ENCODE data around the gene IL11. TPM values are rescaled to one million over a fixed set of nuclear protein-coding genes. Genes with fewer than 3 reads are reported as not detected.

IL11 gene
- total RNA-seq, 1 experiment from 2014 or later: 3.9 TPM

GRCh38 chr19:55315956-55316525 lies 54.2 kb downstream of the IL11 start:
- no peak overlapping the region for H3K9ac ChIP-seq (ENCODE audit: extremely low read depth, insufficient read length, low read length)
- no peak overlapping the region for H2BK12ac ChIP-seq (ENCODE audit: insufficient read length, low read depth, low read length)
- H4K91ac ChIP-seq (ENCODE audit: insufficient read length, low read depth, low read length): no peak overlapping the region
- no CpG with 5 or more reads among the region's 13 CpGs for WGBS (ENCODE audit: extremely low coverage, insufficient read length, low lambda C conversion rate)
- H2BK120ac ChIP-seq (ENCODE audit: low read depth, low read length, poor library complexity, severe bottlenecking): no peak overlapping the region
- H3K79me2 ChIP-seq (ENCODE audit: insufficient read depth, low read length): no peaks in the 10 kb centered on the region
- H3K4me1 Mint-ChIP-seq: peaks cover 11 to 22% of the 10 kb centered on the region in 2 experiments
- H3K23ac ChIP-seq (ENCODE audit: insufficient read length, low read depth, low read length): no peak overlapping the region
- no peak overlapping the region for H3K27ac Mint-ChIP-seq
- H3K27me3 Mint-ChIP-seq (ENCODE audit: low read depth): peaks cover 5% of the 10 kb centered on the region
- H3K9me3 Mint-ChIP-seq: no peaks in the 10 kb centered on the region; a peak in 1 of 5 replicates
- H3K79me1 ChIP-seq (ENCODE audit: insufficient read depth, low read depth, low read length, poor library complexity, severe bottlenecking): no peaks in the 10 kb centered on the region
- H3K9me3 ChIP-seq (ENCODE audit: control insufficient read depth, low read depth, low read length): no peaks in the 10 kb centered on the region
- no peak overlapping the region for H3K27ac ChIP-seq (ENCODE audit: insufficient read length, low read depth, low read length)
- H3K27me3 ChIP-seq (ENCODE audit: insufficient read depth, low read length): no peaks in the 10 kb centered on the region; the same call in 1 of the 2 replicates
- no peak overlapping the region for H2BK5ac ChIP-seq (ENCODE audit: insufficient read length, low read length)
- H3T11ph ChIP-seq (ENCODE audit: low read length): no peak overlapping the region
- no peak overlapping the region for H2AK5ac ChIP-seq (ENCODE audit: insufficient read length, low read length)
- no peak overlapping the region for H3K4me3 Mint-ChIP-seq
- no peak overlapping the region for H2BK15ac ChIP-seq (ENCODE audit: low read depth, low read length)
- no peaks in the 10 kb centered on the region for H3K23me2 ChIP-seq (ENCODE audit: insufficient read length, low read depth, low read length, poor library complexity, severe bottlenecking)
- H3K4me2 ChIP-seq (ENCODE audit: insufficient read depth, insufficient read length, low read length): no peak overlapping the region
- no peaks in the 10 kb centered on the region for H3K4me1 ChIP-seq (ENCODE audit: insufficient read depth, low read length)
- peaks cover 0 to 2% (median 0%) of the 10 kb centered on the region in 3 experiments; a peak in 2 of 7 replicates for H3K36me3 Mint-ChIP-seq (ENCODE audit: insufficient read depth in 1 of 3, low read depth in 3 of 3)
- H3K56ac ChIP-seq (ENCODE audit: insufficient read length, low read depth, low read length): no peak overlapping the region
- no peak overlapping the region for H2BK20ac ChIP-seq (ENCODE audit: low read depth, low read length, poor library complexity, severe bottlenecking)
- H2AFZ ChIP-seq (ENCODE audit: low read length): no peak overlapping the region
- no peaks in the 10 kb centered on the region for H4K20me1 ChIP-seq (ENCODE audit: control insufficient read depth, insufficient read depth, insufficient read length)
- H3K18ac ChIP-seq (ENCODE audit: insufficient read length, low read depth, low read length): no peak overlapping the region
- no peak for DNase-seq
- TF ChIP-seq CTCF (conservative IDR thresholded peaks at IDR 0.05): no peak
- H3K14ac ChIP-seq (ENCODE audit: insufficient read depth, low read length): no peak overlapping the region
- H3K4ac ChIP-seq (ENCODE audit: low read depth, low read length): no peak overlapping the region
- no peak overlapping the region for H4K8ac ChIP-seq (replicated peaks; ENCODE audit: insufficient read length, low read depth, low read length)
- H4K5ac ChIP-seq (ENCODE audit: insufficient read length, low read depth, low read length): no peak overlapping the region

Measured in H9 (cell line).